Activated T-cell treated with anti-CD3 and anti-CD28 coated beads, Interleukin-2, amount 50 U/mL, for 24 hours (primary cell): ENCODE data around the gene RCC2.
"Not testable (repeated sequence)": the region's sequence is repeated elsewhere in the genome, so short reads cannot be mapped to it uniquely, and the experiment has no call there.

Experiments
- DNase-seq: peaks from one replicate; pipeline ENCODE4 v3.0.0-alpha.2; 2020
- H3K27ac Mint-ChIP-seq: 2 replicates; pipeline ENCODE4 v1.8.0; 2020; ENCODE audit warnings: mild to moderate bottlenecking, mixed read lengths
- H3K27me3 Mint-ChIP-seq: 2 replicates; pipeline ENCODE4 v1.8.0; 2020; ENCODE audit warnings: mixed read lengths
- H3K36me3 Mint-ChIP-seq: 2 replicates; pipeline ENCODE4 v1.8.0; 2020; ENCODE audit warnings: low read depth, mixed read lengths
- H3K4me1 Mint-ChIP-seq: 2 replicates; pipeline ENCODE4 v1.8.0; 2020; ENCODE audit warnings: low read depth, mixed read lengths
- H3K4me3 Mint-ChIP-seq: 2 replicates; pipeline ENCODE4 v1.8.0; 2020; ENCODE audit warnings: mild to moderate bottlenecking, moderate library complexity, mixed read lengths
- H3K9me3 Mint-ChIP-seq: 2 replicates; pipeline ENCODE4 v1.8.0; 2020; ENCODE audit warnings: mixed read lengths

RCC2 gene

DNA sequence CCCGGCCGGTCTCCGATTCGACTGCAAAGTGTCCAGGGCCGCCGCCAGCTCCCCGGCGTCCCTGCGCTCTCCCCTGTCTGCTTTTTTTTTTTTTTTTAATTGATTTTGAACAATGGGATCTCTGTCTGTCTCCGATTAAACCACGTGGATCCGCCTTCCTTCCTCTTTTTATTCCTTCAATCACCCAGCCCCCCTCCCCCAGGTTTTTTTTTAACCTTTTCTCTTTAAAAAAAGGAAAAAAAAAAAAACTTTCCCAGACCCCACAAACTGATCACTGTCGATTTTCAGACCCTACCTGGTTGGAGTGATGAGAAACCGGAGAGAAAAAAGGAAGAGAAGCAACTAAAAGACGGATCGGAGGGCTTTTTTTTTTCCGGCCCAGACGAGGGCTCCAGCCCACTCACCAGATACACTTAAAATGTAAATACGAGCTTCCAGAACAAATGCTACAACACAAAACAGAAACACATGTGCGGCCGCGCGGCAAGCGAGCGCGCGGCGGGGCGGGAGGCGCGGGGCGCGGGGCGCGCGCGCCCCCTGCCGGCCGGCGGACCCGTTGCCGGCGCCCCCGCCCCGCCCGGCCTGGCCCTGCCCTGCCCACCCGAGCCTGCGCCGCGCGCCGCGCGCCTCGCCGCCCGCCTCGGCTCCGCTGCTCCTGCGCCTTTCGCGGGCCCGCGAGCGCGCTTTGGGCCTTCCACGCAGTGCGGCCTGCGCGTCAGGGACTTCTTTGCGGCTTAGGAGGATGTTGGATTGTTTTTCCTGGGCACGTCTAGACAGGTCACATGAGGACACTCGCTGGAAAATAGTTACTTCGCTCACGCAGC lies at the start of gene RCC2:
Gene RCC2, minus strand, starts transcription at position 428 of the 824 bp plus-strand sequence. CDS start 1,163 bp downstream, outside the sequence.
- peaks cover 39% of the 10 kb centered on the region for H3K36me3 Mint-ChIP-seq
- H3K27me3 Mint-ChIP-seq, result no peaks in the 10 kb centered on the region
- peak within 1 kb of the TSS; percentile 98 for H3K27ac Mint-ChIP-seq
- peak within 1 kb of the TSS; percentile 94 for H3K4me3 Mint-ChIP-seq
- no peaks in the 10 kb centered on the region for H3K9me3 Mint-ChIP-seq
- peaks cover 47% of the 10 kb centered on the region for H3K4me1 Mint-ChIP-seq
- DNase-seq, result peak; percentile 81

DNA sequence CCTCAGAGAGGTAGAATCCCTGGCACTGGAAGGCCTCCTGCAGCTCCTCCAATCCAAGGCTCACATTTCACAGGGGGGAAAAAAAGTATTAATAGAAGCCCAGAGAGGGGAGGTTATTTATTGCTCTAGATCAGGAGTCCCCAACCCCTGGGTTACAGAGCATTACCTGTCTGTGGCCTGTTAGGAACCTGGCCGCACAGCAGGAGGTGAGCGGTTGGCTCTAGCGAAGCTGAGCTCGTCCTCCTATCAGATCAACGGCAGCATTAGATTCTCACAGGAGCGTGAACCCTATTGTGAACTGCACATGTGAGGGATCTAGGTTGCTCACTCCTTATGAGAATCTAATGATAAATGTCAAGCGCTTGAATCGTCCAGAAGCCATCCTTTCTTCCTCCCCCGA lies 46.8 kb upstream of the RCC2 start:
- H3K36me3 Mint-ChIP-seq, result no peaks in the 10 kb centered on the region
- H3K27me3 Mint-ChIP-seq, result peaks cover 16% of the 10 kb centered on the region
- no peak for DNase-seq
- H3K9me3 Mint-ChIP-seq, result no peaks in the 10 kb centered on the region
- no peak overlapping the region for H3K4me3 Mint-ChIP-seq
- no peak overlapping the region for H3K27ac Mint-ChIP-seq
- H3K4me1 Mint-ChIP-seq, result peaks cover 3% of the 10 kb centered on the region

DNA sequence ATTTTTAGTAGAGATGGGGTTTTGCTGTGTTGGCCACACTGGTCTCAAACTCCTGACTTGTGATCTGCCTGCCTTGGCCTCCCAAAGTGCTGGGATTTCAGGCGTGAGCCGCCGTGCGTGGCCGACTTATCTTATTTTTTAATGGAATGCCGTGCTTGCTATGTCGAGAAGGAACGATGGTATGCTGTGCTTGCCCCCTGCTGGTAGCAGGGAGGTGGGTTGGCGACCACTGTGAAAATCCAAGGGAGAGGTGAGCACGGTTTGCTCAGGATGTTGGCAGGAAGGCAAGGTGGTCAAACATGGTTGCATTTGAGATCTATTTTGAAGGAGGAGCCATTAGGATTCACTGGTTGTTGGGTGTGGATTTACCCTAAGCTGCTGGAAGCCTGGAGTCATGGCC lies 45.8 kb upstream of the RCC2 start:
- Mint-ChIP-seq H3K27me3 (peaks cover 16% of the 10 kb centered on the region), H3K27ac (no peak overlapping the region), H3K36me3 (no peaks in the 10 kb centered on the region), H3K4me3 (no peak overlapping the region), H3K9me3 (no peaks in the 10 kb centered on the region), H3K4me1 (peaks cover 3% of the 10 kb centered on the region)
- no peak for DNase-seq

DNA sequence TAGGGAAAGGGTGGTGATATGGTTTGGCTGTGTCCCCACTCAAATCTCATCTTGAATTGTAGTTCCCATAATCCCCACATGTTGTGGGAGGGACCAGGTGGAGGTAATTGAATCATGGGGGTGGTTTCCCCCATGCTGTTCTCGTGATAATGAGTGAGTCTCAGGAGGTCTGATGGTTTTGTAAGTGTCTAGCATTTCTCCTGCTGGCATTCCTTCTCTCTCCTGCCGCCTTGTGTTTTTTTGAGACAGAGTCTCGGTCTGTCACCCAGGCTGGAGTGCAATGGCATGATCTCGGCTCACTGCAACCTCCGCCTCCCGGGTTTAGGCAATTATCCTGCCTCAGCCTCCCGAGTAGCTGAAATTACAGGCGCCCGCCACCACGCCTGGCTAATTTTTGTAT lies 42.5 kb upstream of the RCC2 start:
- not testable (repeated sequence) for H3K4me1 Mint-ChIP-seq, H3K36me3 Mint-ChIP-seq, H3K4me3 Mint-ChIP-seq, H3K27ac Mint-ChIP-seq, H3K9me3 Mint-ChIP-seq, DNase-seq
- H3K27me3 Mint-ChIP-seq, result peaks cover 13% of the 10 kb centered on the region

DNA sequence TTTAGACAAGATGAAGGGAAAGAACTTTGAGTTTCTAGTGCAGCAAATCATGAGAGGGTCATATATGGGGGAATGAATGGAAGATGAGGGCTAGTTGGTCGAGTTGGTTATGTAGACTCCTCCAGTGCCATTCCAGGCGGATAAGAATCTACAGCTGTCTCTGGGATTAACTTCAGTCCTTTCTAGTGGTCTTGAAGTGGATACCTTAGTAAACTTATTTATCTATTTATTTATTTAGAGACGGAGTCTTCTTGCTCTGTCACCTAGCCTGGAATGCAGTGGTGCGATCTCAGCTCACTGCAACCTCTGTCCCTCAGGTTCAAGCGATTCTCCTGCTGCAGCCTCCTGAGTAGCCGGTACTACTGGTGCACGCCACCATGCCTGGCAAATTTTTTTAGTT lies 41.4 kb upstream of the RCC2 start:
- Mint-ChIP-seq H3K27ac (no peak overlapping the region), H3K36me3 (no peaks in the 10 kb centered on the region), H3K27me3 (peaks cover 15% of the 10 kb centered on the region), H3K4me3 (no peak overlapping the region), H3K4me1 (no peaks in the 10 kb centered on the region), H3K9me3 (no peaks in the 10 kb centered on the region)
- no peak for DNase-seq

DNA sequence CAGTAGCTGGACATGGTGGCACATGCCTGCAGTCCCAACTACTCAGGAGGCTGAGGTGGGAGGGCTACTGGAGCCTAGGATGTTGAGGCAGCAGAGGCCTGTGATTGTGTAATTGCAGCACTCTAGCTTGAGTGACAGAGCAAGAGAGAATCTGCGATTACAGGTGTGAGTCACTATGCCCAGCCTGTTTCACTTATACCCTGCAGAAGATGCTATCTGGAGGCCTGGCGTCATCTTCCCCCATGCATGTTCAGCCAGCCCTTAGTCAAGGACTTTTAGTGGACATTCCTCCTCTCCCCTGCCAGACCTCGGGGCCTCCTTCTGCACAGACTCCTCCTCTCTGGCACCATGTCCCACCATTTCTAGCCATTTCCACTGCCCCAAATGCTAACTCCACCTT lies 36.3 kb upstream of the RCC2 start:
- Mint-ChIP-seq H3K36me3 (no peaks in the 10 kb centered on the region), H3K9me3 (no peaks in the 10 kb centered on the region), H3K4me3 (no peak overlapping the region), H3K4me1 (no peaks in the 10 kb centered on the region), H3K27ac (no peak overlapping the region), H3K27me3 (peaks cover 2% of the 10 kb centered on the region)
- no peak for DNase-seq

DNA sequence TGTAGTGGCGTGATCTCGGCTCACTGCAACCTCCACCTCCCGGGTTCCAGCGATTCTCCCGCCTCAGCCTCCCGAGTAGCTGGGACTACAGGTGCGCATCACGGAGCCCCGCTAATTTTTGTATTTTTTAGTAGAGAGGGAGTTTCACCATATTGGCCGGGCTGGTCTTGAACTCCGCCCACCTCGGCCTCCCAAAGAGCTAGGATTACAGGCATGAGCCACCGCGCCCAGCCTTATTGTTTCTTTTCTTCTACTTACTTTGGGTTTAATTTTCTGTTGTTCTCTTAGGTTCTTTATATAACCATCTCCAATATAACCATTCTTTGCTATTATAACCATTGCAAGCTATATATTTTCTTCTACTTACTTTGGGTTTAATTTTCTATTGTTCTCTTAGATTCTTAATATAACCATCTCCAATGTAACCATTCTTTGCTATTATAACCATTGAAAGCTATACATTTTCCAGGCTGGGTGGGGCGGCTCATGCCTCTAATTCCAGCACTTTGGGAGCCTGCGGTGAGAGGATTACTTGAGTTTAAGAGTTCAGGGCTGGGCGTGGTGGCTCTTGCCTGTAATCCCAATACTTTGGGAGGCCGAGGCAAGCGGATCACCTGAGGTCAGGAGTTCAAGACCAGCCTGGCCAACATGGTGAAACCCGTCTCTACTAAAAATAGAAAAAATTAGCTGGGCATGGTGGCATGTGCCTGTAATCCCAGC lies 35.5 kb upstream of the RCC2 start:
- DNase-seq, H3K4me1 Mint-ChIP-seq, H3K4me3 Mint-ChIP-seq, H3K9me3 Mint-ChIP-seq, H3K36me3 Mint-ChIP-seq, H3K27ac Mint-ChIP-seq, H3K27me3 Mint-ChIP-seq: not testable (repeated sequence)

DNA sequence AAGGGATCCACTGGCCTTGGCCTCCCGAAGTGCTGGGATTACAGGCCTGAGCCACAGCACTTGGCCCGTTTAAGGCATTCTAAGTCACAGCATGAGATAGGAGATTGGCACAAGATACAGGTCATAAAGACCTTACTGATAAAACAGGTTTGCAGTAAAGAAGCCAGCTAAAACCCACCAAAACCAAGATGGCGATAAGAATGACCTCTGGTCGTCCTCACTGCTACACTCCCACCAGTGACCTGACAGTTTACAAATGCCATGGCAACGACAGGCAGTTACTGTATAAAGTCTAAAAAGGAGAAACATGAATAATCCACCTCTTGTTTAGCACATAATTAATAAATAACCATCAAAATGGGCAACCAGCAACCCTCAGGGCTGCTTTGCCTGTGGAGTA lies 33.3 kb upstream of the RCC2 start:
- Mint-ChIP-seq H3K4me1 (no peaks in the 10 kb centered on the region), H3K9me3 (no peaks in the 10 kb centered on the region), H3K27me3 (peaks cover 18% of the 10 kb centered on the region), H3K36me3 (no peaks in the 10 kb centered on the region), H3K4me3 (no peak overlapping the region), H3K27ac (no peak overlapping the region)
- no peak for DNase-seq

DNA sequence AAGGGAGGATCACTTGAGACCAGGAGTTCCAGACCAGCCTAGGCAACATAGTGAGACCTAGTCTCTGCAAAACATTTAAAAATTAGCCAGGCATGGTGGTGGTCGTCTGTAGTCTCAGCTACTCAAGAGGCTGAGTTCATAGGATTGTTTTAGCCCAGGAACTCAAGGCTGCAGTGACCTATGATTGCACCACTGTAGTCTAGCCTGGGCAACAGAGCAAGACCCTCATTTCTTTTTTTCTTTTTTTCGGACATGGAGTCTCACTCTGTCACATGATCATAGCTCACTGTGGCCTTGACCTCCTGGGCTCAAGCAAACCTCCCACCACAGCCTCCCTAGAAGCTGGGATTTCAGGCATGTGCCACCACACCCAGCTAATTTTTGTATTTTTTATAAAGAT lies 31.9 kb upstream of the RCC2 start:
- no peaks in the 10 kb centered on the region for H3K9me3 Mint-ChIP-seq
- no peak for DNase-seq
- H3K36me3 Mint-ChIP-seq, result no peaks in the 10 kb centered on the region
- no peak overlapping the region for H3K27ac Mint-ChIP-seq
- no peak overlapping the region for H3K4me3 Mint-ChIP-seq
- H3K27me3 Mint-ChIP-seq, result peaks cover 21% of the 10 kb centered on the region
- no peaks in the 10 kb centered on the region for H3K4me1 Mint-ChIP-seq

DNA sequence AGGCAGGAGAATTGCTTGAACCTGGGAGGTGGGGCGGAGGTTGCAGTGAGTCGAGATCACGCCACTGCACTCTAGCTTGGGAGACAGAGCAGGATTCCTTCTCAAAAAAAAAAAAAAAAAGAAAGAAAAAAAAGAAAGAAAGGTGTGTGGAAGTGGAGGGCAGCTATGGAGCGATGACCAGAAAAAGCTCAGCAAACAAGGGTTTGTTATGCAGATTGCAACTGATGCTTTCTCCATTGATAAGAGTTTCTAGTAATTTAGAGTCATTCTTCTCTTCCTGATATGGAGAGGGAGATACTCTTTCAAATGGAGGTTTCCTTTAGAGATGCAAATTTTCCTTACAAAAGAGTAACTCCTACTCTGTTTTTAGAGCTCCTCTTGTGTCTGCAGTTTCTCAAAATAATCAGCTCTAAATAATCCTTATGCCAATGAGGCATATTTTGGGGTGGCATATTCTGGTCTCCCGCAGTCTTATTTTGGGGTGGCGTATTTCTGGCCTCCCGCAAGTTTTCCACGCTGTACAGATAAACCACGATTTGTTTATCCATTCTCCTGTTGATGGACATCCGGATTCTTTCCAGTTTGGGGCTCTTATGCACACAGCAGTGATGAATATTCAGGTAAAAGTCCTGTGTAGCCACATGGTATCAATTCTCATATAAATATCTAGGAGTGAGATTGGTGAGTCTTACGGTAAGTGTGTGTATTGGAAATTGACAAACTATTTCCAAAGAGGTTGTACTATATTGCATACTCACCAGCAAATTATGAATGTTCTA lies 30.7 kb upstream of the RCC2 start:
- Mint-ChIP-seq H3K27ac (no peak overlapping the region), H3K4me3 (no peak overlapping the region), H3K4me1 (no peaks in the 10 kb centered on the region), H3K36me3 (no peaks in the 10 kb centered on the region), H3K27me3 (peaks cover 19% of the 10 kb centered on the region), H3K9me3 (no peaks in the 10 kb centered on the region)
- no peak for DNase-seq

DNA sequence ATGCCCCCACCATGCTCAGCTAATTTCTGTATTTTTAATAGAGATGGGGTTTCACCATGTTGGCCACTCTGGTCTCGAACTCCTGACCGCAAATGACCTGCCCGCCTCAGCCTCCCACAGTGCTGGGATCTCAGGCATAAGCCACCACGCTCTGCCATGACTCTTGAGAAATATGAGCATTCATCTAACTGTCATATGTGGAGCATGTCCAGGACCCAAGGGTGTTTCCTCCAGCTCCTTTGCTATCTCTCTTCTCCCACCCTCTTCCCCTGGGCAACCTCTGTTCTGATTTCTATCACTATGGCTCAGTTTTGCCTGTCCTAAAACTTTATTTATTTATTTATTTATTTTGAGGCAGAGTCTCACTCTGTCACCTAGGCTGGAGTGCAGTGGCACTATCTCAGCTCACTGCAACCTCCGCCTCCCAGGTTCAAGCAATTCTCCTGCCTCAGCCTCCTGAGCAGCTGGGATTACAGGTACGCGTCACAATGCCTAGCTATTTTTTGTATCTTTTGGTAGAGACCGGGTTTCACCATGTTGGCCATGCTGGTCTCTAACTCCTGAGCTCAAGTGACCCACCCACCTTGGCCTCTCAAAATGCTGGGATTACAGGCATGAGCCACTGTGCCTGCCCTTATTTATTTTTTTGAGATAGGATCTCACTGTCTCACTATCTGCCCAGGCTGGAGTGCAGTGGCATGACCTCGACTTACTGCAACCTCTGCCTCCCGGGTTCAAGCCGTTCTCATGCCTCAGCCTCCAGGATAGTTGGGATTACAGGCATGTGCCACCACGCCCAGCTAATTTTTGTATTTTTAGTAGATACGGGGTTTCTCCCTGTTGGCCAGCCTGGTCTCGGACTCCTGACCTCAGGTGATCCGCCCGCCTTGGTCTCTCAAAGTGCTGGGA lies 29.1 kb upstream of the RCC2 start:
- not testable (repeated sequence) for H3K27ac Mint-ChIP-seq, H3K4me3 Mint-ChIP-seq, H3K9me3 Mint-ChIP-seq, H3K4me1 Mint-ChIP-seq, H3K36me3 Mint-ChIP-seq, DNase-seq
- peaks cover 19% of the 10 kb centered on the region for H3K27me3 Mint-ChIP-seq

DNA sequence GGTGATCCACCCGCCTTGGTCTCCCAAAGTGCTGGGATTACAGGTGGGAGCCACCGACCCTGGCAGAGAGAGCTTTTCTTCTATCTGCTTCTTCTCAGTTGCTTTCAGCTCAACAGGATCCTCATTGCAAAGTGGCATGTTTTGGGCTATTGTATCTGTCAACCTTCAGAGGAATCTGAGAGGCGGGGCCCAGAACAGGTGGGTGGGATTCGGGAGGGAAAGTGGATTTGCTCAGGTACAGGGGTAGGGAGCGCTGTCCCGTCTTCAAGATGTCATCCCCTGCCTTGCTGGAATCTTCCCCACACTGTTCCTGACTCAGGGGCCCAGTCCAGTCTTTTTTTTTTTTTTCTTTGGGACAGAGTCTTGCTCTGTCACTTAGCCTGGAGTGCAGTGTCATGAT lies 26.9 kb upstream of the RCC2 start:
- Mint-ChIP-seq H3K4me1 (no peaks in the 10 kb centered on the region), H3K27ac (no peak overlapping the region), H3K36me3 (no peaks in the 10 kb centered on the region), H3K9me3 (no peaks in the 10 kb centered on the region), H3K27me3 (peaks cover 19% of the 10 kb centered on the region), H3K4me3 (no peak overlapping the region)
- no peak for DNase-seq

DNA sequence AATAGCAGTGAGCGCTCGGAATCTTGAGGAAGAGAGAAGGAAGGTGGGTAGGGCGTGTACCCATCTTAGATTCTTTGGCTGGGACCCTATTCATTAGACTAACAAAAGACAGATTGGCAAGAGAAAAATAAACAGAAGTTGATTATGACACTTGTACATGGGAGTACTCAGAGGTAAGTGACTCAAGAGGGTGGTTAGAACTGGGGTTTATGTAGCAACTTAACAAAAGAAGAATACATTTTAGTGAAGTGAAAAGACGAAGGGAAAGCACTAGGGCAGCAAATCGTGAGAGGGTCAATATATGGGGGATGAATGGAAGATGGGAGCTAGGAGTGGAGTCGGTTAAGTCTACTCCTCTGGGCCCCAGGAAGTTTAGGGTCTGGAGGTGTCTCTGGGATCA lies 25.8 kb upstream of the RCC2 start:
- no peak for DNase-seq
- no peaks in the 10 kb centered on the region for H3K9me3 Mint-ChIP-seq
- peaks cover 18% of the 10 kb centered on the region for H3K27me3 Mint-ChIP-seq
- no peak overlapping the region for H3K27ac Mint-ChIP-seq
- no peaks in the 10 kb centered on the region for H3K4me1 Mint-ChIP-seq
- no peaks in the 10 kb centered on the region for H3K36me3 Mint-ChIP-seq
- H3K4me3 Mint-ChIP-seq, result no peak overlapping the region

DNA sequence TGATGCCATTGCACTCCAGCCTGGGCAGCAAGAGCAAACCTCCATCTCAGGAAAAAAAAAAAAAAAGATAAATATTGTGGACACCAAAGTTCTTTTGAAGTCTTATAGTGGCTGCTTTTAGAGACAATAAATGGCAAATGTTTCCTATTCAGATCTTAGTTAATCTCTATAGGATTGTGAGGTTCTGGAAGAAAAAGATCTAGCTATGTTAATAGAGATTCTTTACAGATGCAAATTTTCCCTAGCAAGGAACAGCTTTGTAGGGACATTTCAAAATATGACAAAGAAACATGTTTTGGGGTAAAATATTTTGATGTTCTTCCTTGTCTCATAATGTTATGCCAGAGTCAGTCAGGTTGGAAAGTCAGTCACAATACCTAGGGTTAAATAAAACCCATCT lies 24.5 kb upstream of the RCC2 start:
- DNase-seq, result no peak
- Mint-ChIP-seq H3K9me3 (no peaks in the 10 kb centered on the region), H3K27ac (no peak overlapping the region), H3K27me3 (peaks cover 19% of the 10 kb centered on the region), H3K4me1 (no peaks in the 10 kb centered on the region), H3K4me3 (no peak overlapping the region), H3K36me3 (no peaks in the 10 kb centered on the region)
